ENCODE data around the gene MSI2. TPM values are rescaled to one million over a fixed set of nuclear protein-coding genes. Genes with fewer than 3 reads are reported as not detected.

Gene MSI2
- total and polyA plus RNA-seq, 4 donors, result 9.4 to 64.0 (median 30.4) TPM

GRCh38 chr17:57394375-57394774 is 138.1 kb downstream of the MSI2 start:
- peaks cover 0 to 18% (median 13%) of the 10 kb centered on the region in 5 donors for H3K4me1 ChIP-seq (ENCODE audit: control insufficient read depth in 5 of 5, insufficient read depth in 5 of 5, low read length in 5 of 5)
- TF ChIP-seq CTCF (IDR thresholded peaks at IDR 0.05; ENCODE audit: control extremely low read depth, extremely low read depth), result no peak
- H3K4me3 ChIP-seq, result no peak overlapping the region
- ATAC-seq (ENCODE audit: insufficient read depth, low FRiP score) (no peak), DNase-seq (no peak)
- 97 to 98% methylated on average over 2 of the region's 2 CpGs for WGBS, 2 donors
- H3K27me3 ChIP-seq (ENCODE audit: control insufficient read depth in 3 of 3, insufficient read depth in 3 of 3, low read length in 2 of 3), result no peaks in the 10 kb centered on the region
- H3K9me3 ChIP-seq (ENCODE audit: control insufficient read depth in 4 of 4, insufficient read depth in 3 of 4, low read length in 3 of 4), result peaks cover 0 to 5% (median 1%) of the 10 kb centered on the region in 4 donors
- H3K36me3 ChIP-seq (ENCODE audit: control insufficient read depth in 4 of 4, insufficient read depth in 4 of 4, low read length in 4 of 4), result no peaks in the 10 kb centered on the region
- H3K27ac ChIP-seq (ENCODE audit: low read depth in 1 of 2, low read length in 1 of 2), result no peak overlapping the region
- H3K9ac ChIP-seq (ENCODE audit: insufficient read depth in 1 of 2, low read length in 2 of 2), result no peak overlapping the region

GRCh38 chr17:57395721-57396321 is 139.5 kb downstream of the MSI2 start:
- H3K9ac ChIP-seq (ENCODE audit: insufficient read depth in 1 of 2, low read length in 2 of 2), result no peak overlapping the region
- TF ChIP-seq CTCF (IDR thresholded peaks at IDR 0.05; ENCODE audit: control extremely low read depth, extremely low read depth), result no peak
- 95 to 100% methylated on average over 2 of the region's 2 CpGs for WGBS, 2 donors
- ATAC-seq (ENCODE audit: insufficient read depth, low FRiP score) (no peak), DNase-seq (no peak)
- no peak overlapping the region for H3K27ac ChIP-seq (ENCODE audit: low read depth in 1 of 2, low read length in 1 of 2)
- no peaks in the 10 kb centered on the region for H3K36me3 ChIP-seq (ENCODE audit: control insufficient read depth in 4 of 4, insufficient read depth in 4 of 4, low read length in 4 of 4)
- peaks cover 0 to 20% (median 13%) of the 10 kb centered on the region in 5 donors for H3K4me1 ChIP-seq (ENCODE audit: control insufficient read depth in 5 of 5, insufficient read depth in 5 of 5, low read length in 5 of 5)
- H3K27me3 ChIP-seq (ENCODE audit: control insufficient read depth in 3 of 3, insufficient read depth in 3 of 3, low read length in 2 of 3), result no peaks in the 10 kb centered on the region
- H3K4me3 ChIP-seq, result no peak overlapping the region
- H3K9me3 ChIP-seq (ENCODE audit: control insufficient read depth in 4 of 4, insufficient read depth in 3 of 4, low read length in 3 of 4), result peaks cover 0 to 5% (median 1%) of the 10 kb centered on the region in 4 donors

DNA sequence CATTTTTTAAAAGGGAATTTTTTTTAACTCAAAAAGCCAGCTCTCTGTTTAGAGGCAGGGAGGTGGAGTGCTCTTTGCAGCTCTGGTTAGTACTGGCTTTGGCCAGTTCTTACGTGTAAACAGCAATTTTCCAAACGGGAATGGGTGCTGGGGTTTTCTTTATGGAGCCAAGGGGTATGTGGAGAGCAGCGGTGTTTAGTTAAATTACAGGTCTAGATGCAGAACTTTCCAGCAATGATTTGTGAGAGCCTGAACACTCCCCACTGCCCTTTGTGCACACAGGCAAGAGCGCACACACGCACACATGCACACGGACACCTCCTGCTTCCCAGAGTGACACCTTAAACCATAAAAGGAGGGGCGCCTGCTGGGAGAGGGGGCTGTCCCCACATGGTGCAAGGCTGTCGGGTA is 140.2 kb downstream of the MSI2 start:
- peaks cover 0 to 2% (median 0%) of the 10 kb centered on the region in 4 donors for H3K36me3 ChIP-seq (ENCODE audit: control insufficient read depth in 4 of 4, insufficient read depth in 4 of 4, low read length in 4 of 4)
- WGBS, 2 donors, result 77 to 85% methylated on average over 8 of the region's 8 CpGs
- no peak overlapping the region for H3K27ac ChIP-seq (ENCODE audit: low read depth in 1 of 2, low read length in 1 of 2)
- DNase-seq (peak; percentile 38 to 91 (median 75)), ATAC-seq (ENCODE audit: insufficient read depth, low FRiP score) (no peak)
- H3K27me3 ChIP-seq (ENCODE audit: control insufficient read depth in 3 of 3, insufficient read depth in 3 of 3, low read length in 2 of 3), result no peaks in the 10 kb centered on the region
- H3K4me3 ChIP-seq, result no peak overlapping the region
- H3K4me1 ChIP-seq (ENCODE audit: control insufficient read depth in 5 of 5, insufficient read depth in 5 of 5, low read length in 5 of 5), result peaks cover 0 to 20% (median 13%) of the 10 kb centered on the region in 5 donors
- H3K9ac ChIP-seq (ENCODE audit: insufficient read depth in 1 of 2, low read length in 2 of 2), result no peak overlapping the region
- TF ChIP-seq CTCF (IDR thresholded peaks at IDR 0.05; ENCODE audit: control extremely low read depth, extremely low read depth), result no peak
- peaks cover 0 to 5% (median 1%) of the 10 kb centered on the region in 4 donors for H3K9me3 ChIP-seq (ENCODE audit: control insufficient read depth in 4 of 4, insufficient read depth in 3 of 4, low read length in 3 of 4)
